ENCODE data around the gene MYO18B.

MYO18B gene

GRCh38 chr22:25828422-25828821 lies 86.4 kb downstream of the MYO18B start:
- DNase-seq: no peak

- no peak for DNase-seq
Measured at GRCh38 chr22:25829237-25829636, 87.2 kb downstream of the MYO18B start.

- no peak for DNase-seq
Measured at GRCh38 chr22:25829808-25830777, 88.1 kb downstream of the MYO18B start.

- no peak for DNase-seq
Measured at GRCh38 chr22:25833091-25833490, 91.1 kb downstream of the MYO18B start.

- no peak for DNase-seq
Measured at GRCh38 chr22:25833676-25834075, 91.7 kb downstream of the MYO18B start.

GRCh38 chr22:25834490-25834889 lies 92.5 kb downstream of the MYO18B start:
- no peak for DNase-seq

GRCh38 chr22:25835348-25835747 lies 93.4 kb downstream of the MYO18B start:
- DNase-seq: no peak

GRCh38 chr22:25837288-25837900 lies 95.4 kb downstream of the MYO18B start:
- no peak for DNase-seq

- no peak for DNase-seq
Measured at GRCh38 chr22:25838960-25839741, 97.2 kb downstream of the MYO18B start.

GRCh38 chr22:25839755-25840154 lies 97.8 kb downstream of the MYO18B start:
- DNase-seq: no peak

GRCh38 chr22:25840167-25840566 lies 98.2 kb downstream of the MYO18B start:
- DNase-seq: no peak

- DNase-seq: no peak
Measured at GRCh38 chr22:25840891-25841290, 98.9 kb downstream of the MYO18B start.

GRCh38 chr22:25841775-25842174 lies 99.8 kb downstream of the MYO18B start:
- DNase-seq: no peak

- DNase-seq: no peak
Measured at GRCh38 chr22:25843660-25844405, 101.8 kb downstream of the MYO18B start.

GRCh38 chr22:25844601-25845000 lies 102.6 kb downstream of the MYO18B start:
- DNase-seq: no peak

- no peak for DNase-seq
Measured at GRCh38 chr22:25845985-25846745, 104.2 kb downstream of the MYO18B start.

GRCh38 chr22:25847451-25847850 lies 105.5 kb downstream of the MYO18B start:
- DNase-seq: no peak

- no peak for DNase-seq
Measured at GRCh38 chr22:25848954-25849353, 107.0 kb downstream of the MYO18B start.

GRCh38 chr22:25849522-25849921 lies 107.5 kb downstream of the MYO18B start:
- no peak for DNase-seq

GRCh38 chr22:25852223-25852622 lies 110.2 kb downstream of the MYO18B start:
- no peak for DNase-seq

- DNase-seq: no peak
Measured at GRCh38 chr22:25853078-25853477, 111.1 kb downstream of the MYO18B start.
